Epithelial cell of proximal tubule (primary cell): ENCODE measurements around the gene PGAP2. TPM values are rescaled to one million over a fixed set of nuclear protein-coding genes. Genes with fewer than 3 reads are reported as not detected.

Source experiments
- DNase-seq: peaks from one replicate; pipeline ENCODE4 v3.0.0-alpha.2; 2011; ENCODE audit warnings: low read depth
- H3K4me3 ChIP-seq: 2 replicates; pipeline ENCODE4 v1.5.1; 2011; ENCODE audit warnings: low read depth, mild to moderate bottlenecking, low read length
- total RNA-seq: library from RNA; depleted of rRNA; stranded (reverse); fragments of >200 nt; gene quantifications from 2 replicates; pipeline ENCODE4 v1.2.3, GENCODE V29; 2015
- TF ChIP-seq, protein P1 (sequence below): conservative IDR thresholded peaks from 2 replicates; pipeline ENCODE4 v1.5.1; 2012; ENCODE audit warnings: low read depth, mild to moderate bottlenecking, low read length

The PGAP2 gene
- total RNA-seq, 1 donor from 2014 or later = 14.1 TPM

DNA sequence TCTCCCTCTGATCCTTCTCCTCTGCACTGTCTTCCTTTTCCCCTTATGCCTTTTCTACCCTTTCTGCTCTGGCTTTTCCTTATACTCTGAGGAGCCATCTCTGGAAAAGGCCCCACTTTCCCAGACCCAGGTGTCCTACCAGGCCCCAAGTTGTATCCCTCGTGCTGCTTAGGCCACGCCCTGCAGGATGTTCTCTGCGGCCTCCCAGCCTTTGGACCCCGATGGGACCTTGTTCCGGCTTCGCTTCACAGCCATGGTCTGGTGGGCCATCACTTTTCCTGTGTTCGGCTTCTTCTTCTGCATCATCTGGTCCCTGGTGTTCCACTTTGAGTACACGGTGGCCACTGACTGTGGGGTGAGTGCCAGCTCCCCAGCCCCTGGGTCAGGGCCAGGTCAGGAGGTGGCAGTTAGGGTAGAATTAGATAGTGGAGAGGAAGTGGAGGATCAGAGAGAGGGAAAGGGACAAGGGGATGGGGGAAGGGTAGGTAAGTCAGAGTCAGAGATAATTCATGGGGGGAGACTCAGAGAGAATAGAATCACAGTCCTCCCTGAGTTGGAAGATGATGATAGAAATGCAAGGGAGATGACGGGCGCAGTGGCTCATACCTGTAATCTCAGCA is 8.9 kb downstream of the PGAP2 start:
- TF ChIP-seq, protein P1, sequence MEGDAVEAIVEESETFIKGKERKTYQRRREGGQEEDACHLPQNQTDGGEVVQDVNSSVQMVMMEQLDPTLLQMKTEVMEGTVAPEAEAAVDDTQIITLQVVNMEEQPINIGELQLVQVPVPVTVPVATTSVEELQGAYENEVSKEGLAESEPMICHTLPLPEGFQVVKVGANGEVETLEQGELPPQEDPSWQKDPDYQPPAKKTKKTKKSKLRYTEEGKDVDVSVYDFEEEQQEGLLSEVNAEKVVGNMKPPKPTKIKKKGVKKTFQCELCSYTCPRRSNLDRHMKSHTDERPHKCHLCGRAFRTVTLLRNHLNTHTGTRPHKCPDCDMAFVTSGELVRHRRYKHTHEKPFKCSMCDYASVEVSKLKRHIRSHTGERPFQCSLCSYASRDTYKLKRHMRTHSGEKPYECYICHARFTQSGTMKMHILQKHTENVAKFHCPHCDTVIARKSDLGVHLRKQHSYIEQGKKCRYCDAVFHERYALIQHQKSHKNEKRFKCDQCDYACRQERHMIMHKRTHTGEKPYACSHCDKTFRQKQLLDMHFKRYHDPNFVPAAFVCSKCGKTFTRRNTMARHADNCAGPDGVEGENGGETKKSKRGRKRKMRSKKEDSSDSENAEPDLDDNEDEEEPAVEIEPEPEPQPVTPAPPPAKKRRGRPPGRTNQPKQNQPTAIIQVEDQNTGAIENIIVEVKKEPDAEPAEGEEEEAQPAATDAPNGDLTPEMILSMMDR = no peak
- H3K4me3 ChIP-seq = no peak overlapping the region
- no peak for DNase-seq

DNA sequence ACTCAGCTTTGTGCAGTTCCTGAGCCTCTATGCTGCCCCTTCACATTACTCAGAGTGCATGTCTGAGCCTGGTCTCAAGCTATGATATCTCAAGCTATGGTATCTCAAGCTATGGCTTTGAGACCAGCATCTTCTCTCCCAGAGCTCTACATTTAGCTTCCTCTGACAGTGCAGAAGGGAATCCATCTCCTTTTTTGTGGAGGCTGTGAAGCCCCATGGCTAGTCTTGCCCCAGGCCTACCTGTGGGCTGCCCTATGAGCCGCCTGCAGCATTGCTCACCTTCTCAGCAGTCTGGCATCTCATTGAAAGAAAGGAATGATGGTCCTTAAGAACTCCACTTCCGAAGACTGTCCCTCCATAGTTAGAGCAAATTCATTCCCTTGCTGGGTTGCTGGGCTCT is 12.6 kb downstream of the PGAP2 start:
- no peak overlapping the region for H3K4me3 ChIP-seq
- no peak for DNase-seq
- TF ChIP-seq, protein P1 = no peak

DNA sequence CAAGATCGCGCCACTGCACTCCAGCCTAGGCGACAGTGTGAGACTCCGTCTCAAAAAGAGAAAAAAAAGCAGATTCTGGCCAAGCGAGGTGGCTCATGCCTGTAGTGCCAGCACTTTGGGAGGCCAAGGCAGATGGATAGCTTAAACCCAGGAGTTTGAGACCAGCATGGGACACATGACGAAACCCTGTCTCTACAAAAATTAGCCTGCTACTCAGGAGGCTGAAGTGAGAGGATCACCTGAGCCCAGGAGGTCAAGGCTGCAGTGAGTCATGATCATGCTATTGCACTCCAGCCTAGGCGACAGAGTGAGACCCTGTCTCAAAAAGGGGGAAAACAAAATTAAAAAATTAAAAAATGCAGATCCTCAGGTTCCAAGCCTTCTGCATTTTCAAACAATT is 14.0 kb downstream of the PGAP2 start:
- H3K4me3 ChIP-seq = no peak overlapping the region
- TF ChIP-seq, protein P1 = no peak
- no peak for DNase-seq

DNA sequence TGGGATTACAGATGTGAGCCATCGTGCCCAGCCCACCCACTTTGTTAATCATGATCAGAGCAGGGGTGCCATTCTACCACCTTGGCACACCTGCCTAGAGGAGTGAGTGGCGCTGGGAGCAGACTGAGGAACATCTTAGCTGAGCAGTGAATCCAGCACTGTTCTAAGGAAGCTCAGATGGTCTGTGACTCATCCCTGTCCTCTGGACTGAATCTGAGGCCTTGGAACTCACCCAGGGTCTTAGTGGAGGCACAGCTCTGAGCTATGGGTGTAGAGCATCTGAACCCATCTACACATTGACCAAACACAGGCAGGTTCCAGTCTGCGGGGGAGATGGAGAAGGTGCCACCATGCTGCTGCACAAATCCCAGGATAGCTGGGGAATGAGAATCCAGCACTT is 14.9 kb downstream of the PGAP2 start:
- peak; percentile 55 for DNase-seq
- TF ChIP-seq, protein P1 = no peak
- H3K4me3 ChIP-seq = no peak overlapping the region

DNA sequence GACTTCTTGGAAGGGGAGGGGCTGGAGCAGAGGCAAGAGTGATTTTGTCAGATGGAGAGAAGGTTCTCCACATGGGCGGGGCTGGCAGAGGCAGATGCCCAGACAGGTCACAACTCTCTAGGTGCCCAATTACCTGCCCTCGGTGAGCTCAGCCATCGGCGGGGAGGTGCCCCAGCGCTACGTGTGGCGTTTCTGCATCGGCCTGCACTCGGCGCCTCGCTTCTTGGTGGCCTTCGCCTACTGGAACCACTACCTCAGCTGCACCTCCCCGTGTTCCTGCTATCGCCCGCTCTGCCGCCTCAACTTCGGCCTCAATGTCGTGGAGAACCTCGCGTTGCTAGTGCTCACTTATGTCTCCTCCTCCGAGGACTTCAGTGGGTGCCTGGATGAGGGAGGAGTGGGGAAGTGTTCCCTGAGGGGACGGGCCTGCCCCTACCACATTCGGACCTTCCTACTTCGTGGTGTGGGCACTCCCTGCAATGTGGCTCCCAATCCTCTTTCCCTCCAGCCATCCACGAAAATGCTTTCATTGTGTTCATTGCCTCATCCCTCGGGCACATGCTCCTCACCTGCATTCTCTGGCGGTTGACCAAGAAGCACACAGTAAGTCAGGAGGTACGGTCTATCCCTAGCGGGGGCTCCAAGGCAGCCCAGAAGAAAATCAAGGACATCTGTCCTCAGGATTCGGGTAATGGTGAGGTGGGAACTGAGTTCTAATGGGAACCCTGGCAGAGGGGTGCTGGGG is 15.6 kb downstream of the PGAP2 start:
- no peak for DNase-seq
- TF ChIP-seq, protein P1 = no peak
- H3K4me3 ChIP-seq = no peak overlapping the region

DNA sequence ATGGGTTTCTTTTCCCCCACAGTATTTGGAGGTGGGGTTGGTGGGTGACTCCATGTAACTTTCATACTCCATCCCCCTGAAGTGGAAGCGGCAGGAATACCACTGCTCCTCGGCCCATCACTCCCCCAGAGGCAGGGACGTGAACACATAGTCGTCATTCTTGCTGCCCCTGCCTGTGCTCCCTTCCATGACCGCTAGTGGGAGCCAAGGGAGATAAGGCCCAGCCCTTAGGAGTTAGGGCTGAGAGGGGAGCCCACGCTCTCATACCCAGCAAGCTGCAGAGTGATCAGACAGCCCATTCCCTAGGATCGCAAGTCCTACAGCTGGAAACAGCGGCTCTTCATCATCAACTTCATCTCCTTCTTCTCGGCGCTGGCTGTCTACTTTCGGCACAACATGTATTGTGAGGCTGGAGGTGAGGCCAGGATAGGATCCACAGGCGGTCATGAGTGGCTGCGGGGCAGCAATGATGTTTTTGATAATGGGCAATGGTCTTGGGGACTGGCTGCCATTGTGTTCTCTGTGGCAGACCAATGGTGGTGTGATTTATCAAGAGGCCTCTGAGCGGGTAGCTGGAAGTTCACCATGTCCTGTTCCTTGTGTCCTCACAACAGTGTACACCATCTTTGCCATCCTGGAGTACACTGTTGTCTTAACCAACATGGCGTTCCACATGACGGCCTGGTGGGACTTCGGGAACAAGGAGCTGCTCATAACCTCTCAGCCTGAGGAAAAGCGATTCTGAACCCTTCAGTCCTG is 16.5 kb downstream of the PGAP2 start:
- no peak for DNase-seq
- no peak overlapping the region for H3K4me3 ChIP-seq
- TF ChIP-seq, protein P1 = peak; percentile 55
